HepG2 (cell line): ENCODE data around the gene RING1. TPM values are rescaled to one million over a fixed set of nuclear protein-coding genes. Genes with fewer than 3 reads are reported as not detected.
A peak's percentile ranks its signal among the peaks of the same experiment; 100 is the strongest.

Experiments used
- AKAP8 ChIP-seq: sonication (generic); formaldehyde crosslinking; IDR thresholded peaks from 2 replicates; pipeline ENCODE4 v1.5.1; 2020; ENCODE audit warnings: mild to moderate bottlenecking, missing genetic modification reagents
- ARNT ChIP-seq: fragments of 450-650 bp; IDR thresholded peaks from 2 replicates; pipeline ENCODE4 v1.6.1; 2017
- CCAR2 ChIP-seq: fragments of 200-400 bp; formaldehyde crosslinking; optimal IDR thresholded peaks from 2 replicates; pipeline ENCODE3; 2018; ENCODE audit warnings: low read depth, mild to moderate bottlenecking, low read length, moderate library complexity
- CREB1 ChIP-seq, 2 experiments: fragments of 450-650 bp in 1 of 2; IDR thresholded peaks; 2 replicates each; pipeline ENCODE4 v1.6.1; 2016 to 2017; ENCODE audit warnings: control low read depth in 1 of 2, mild to moderate bottlenecking in 1 of 2, missing compliant biosample characterization in 1 of 2, missing genetic modification characterization in 1 of 2
- FOXO1 ChIP-seq: sonication (generic); formaldehyde crosslinking; IDR thresholded peaks from 2 replicates; pipeline ENCODE4 v1.4.0; 2020; ENCODE audit warnings: missing genetic modification reagents
- KDM5A ChIP-seq: fragments of 200-600 bp; sonication (generic); IDR thresholded peaks from 2 replicates; pipeline ENCODE4 v1.7.0; 2018; ENCODE audit warnings: antibody characterized with exemption, mild to moderate bottlenecking, low read length, borderline replicate concordance
- ZBTB7A ChIP-seq: sonication (generic); formaldehyde crosslinking; IDR thresholded peaks from 2 replicates; pipeline ENCODE4 v1.8.0; 2022; ENCODE audit warnings: mild to moderate bottlenecking, missing genetic modification reagents
- ZNF296 ChIP-seq: sonication (generic); formaldehyde crosslinking; conservative IDR thresholded peaks from 2 replicates; pipeline ENCODE4 v1.5.0; 2020; ENCODE audit warnings: mild to moderate bottlenecking, missing genetic modification reagents
- ZNF720 ChIP-seq: sonication (generic); formaldehyde crosslinking; IDR thresholded peaks from 2 replicates; pipeline ENCODE4 v1.4.0; 2020; ENCODE audit warnings: missing genetic modification reagents
- polyA plus RNA-seq, 8 experiments: library from polyadenylated mRNA; depleted of rRNA in 3 of 8; stranded (reverse) in 7 of 8; unstranded in 1 of 8; fragments of >200 nt; fragmentation: Illumina TruSeq in 4 of 8; extraction: Trizol in 4 of 8; gene quantifications; 2 replicates each; pipeline versions ENCODE4 v1.2.1 to v1.2.3, GENCODE V29; 2011 to 2016; ENCODE audit warnings: low read depth in 4 of 8, missing spikeins in 1 of 8, mixed read lengths in 1 of 8; ENCODE audit not compliant: insufficient read depth in 1 of 8
- total RNA-seq, 5 experiments: library from RNA; depleted of rRNA; stranded (reverse); fragments of >200 nt; fragmentation: Illumina TruSeq; extraction: Trizol; gene quantifications; 2 replicates each; pipeline ENCODE4 v1.2.3, GENCODE V29; 2016; ENCODE audit warnings: low read depth in 1 of 5
- TF ChIP-seq, protein P1 (sequence below): IDR thresholded peaks from 2 replicates; pipeline ENCODE4 v1.6.1; 2018; ENCODE audit warnings: missing genetic modification reagents, mild to moderate bottlenecking, missing compliant biosample characterization
- TF ChIP-seq, protein P2 (sequence below): sonication (generic); formaldehyde crosslinking; IDR thresholded peaks from 2 replicates; pipeline ENCODE4 v1.4.0; 2020; ENCODE audit warnings: mild to moderate bottlenecking, missing genetic modification reagents
- TF ChIP-seq, protein P3 (sequence below): sonication (generic); formaldehyde crosslinking; conservative IDR thresholded peaks from 2 replicates; pipeline ENCODE4 v1.5.0; 2020; ENCODE audit warnings: missing genetic modification reagents
- TF ChIP-seq, protein P4 (sequence below): sonication (generic); formaldehyde crosslinking; IDR thresholded peaks from 2 replicates; pipeline ENCODE4 v1.5.1; 2020; ENCODE audit warnings: mild to moderate bottlenecking, missing genetic modification reagents, borderline replicate concordance
- TF ChIP-seq, protein P5 (sequence below): IDR thresholded peaks from 2 replicates; pipeline ENCODE4 v1.6.1; 2016; ENCODE audit warnings: mild to moderate bottlenecking
- TF ChIP-seq, protein P6 (sequence below): sonication (generic); formaldehyde crosslinking; IDR thresholded peaks from 2 replicates; pipeline ENCODE4 v1.4.0; 2020; ENCODE audit warnings: mild to moderate bottlenecking, missing genetic modification reagents

Gene RING1
- total and polyA plus RNA-seq, 2 of the 13 experiments (the other 11 are each of a cell fraction or from before 2014, with no cell fraction given) = 23.9 to 33.6 TPM

DNA sequence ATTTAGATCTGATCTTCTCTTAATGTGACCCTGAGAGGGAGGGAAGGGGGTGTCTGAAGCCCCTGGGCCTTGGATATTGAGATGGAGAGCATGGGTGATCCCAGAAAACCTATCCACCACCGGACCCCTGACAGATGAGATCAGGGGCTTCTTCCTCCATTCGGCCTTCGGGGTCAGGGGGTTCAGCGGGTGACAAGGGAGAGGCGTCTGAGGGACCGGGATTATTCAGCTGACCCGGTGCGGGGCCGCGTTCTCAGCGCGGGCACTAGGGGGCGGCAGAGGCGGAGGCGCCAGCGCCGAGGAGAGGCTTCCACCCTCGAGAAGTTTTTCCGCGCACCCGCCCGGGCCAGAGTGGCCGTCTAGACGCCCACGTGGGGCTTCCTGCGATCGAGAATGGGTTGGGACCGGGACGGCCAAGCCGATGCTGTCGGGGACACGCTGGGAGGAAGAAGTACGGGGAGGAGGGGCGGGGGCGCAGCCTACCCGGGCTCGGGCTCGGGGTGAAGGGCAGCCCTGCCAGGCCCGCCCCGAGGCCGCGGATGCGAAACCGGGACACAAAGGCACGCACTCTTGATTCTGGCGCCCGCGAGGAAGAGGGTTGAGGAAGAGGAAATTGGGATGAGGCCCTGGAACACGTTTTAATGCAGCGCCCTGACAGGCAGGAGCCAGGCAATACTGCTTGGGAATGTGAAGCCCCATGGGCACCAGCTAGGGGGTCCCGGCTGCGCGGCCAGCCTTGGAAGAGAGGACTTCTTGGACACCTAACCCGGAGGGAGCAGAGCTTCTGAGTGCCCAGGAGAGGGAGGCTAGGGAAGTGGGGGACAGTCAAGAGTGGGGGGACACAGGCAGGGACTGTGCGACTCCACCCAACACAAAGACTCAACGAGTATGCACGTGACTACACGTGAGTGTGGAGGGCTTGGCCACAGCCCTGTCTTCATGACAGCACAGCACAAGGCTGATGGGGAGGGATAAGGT is 46.7 kb upstream of the RING1 start (continued):
- TF ChIP-seq, protein P1, sequence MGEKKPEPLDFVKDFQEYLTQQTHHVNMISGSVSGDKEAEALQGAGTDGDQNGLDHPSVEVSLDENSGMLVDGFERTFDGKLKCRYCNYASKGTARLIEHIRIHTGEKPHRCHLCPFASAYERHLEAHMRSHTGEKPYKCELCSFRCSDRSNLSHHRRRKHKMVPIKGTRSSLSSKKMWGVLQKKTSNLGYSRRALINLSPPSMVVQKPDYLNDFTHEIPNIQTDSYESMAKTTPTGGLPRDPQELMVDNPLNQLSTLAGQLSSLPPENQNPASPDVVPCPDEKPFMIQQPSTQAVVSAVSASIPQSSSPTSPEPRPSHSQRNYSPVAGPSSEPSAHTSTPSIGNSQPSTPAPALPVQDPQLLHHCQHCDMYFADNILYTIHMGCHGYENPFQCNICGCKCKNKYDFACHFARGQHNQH (CRISPR knock-in tag) = peak; percentile 47; the same call in 1 of the 2 replicates
- TF ChIP-seq, protein P2, sequence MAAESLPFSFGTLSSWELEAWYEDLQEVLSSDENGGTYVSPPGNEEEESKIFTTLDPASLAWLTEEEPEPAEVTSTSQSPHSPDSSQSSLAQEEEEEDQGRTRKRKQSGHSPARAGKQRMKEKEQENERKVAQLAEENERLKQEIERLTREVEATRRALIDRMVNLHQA = no peak
- TF ChIP-seq, protein P3, sequence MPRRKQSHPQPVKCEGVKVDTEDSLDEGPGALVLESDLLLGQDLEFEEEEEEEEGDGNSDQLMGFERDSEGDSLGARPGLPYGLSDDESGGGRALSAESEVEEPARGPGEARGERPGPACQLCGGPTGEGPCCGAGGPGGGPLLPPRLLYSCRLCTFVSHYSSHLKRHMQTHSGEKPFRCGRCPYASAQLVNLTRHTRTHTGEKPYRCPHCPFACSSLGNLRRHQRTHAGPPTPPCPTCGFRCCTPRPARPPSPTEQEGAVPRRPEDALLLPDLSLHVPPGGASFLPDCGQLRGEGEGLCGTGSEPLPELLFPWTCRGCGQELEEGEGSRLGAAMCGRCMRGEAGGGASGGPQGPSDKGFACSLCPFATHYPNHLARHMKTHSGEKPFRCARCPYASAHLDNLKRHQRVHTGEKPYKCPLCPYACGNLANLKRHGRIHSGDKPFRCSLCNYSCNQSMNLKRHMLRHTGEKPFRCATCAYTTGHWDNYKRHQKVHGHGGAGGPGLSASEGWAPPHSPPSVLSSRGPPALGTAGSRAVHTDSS (CRISPR knock-in tag) = no peak
- TF ChIP-seq ZBTB7A = no peak
- no peak for TF ChIP-seq FOXO1 (CRISPR knock-in tag)
- no peak for TF ChIP-seq CREB1 (IDR thresholded peaks at IDR 0.05)
- TF ChIP-seq CREB1 (CRISPR knock-in tag; IDR thresholded peaks at IDR 0.05) = no peak
- TF ChIP-seq KDM5A = no peak
- TF ChIP-seq, protein P4, sequence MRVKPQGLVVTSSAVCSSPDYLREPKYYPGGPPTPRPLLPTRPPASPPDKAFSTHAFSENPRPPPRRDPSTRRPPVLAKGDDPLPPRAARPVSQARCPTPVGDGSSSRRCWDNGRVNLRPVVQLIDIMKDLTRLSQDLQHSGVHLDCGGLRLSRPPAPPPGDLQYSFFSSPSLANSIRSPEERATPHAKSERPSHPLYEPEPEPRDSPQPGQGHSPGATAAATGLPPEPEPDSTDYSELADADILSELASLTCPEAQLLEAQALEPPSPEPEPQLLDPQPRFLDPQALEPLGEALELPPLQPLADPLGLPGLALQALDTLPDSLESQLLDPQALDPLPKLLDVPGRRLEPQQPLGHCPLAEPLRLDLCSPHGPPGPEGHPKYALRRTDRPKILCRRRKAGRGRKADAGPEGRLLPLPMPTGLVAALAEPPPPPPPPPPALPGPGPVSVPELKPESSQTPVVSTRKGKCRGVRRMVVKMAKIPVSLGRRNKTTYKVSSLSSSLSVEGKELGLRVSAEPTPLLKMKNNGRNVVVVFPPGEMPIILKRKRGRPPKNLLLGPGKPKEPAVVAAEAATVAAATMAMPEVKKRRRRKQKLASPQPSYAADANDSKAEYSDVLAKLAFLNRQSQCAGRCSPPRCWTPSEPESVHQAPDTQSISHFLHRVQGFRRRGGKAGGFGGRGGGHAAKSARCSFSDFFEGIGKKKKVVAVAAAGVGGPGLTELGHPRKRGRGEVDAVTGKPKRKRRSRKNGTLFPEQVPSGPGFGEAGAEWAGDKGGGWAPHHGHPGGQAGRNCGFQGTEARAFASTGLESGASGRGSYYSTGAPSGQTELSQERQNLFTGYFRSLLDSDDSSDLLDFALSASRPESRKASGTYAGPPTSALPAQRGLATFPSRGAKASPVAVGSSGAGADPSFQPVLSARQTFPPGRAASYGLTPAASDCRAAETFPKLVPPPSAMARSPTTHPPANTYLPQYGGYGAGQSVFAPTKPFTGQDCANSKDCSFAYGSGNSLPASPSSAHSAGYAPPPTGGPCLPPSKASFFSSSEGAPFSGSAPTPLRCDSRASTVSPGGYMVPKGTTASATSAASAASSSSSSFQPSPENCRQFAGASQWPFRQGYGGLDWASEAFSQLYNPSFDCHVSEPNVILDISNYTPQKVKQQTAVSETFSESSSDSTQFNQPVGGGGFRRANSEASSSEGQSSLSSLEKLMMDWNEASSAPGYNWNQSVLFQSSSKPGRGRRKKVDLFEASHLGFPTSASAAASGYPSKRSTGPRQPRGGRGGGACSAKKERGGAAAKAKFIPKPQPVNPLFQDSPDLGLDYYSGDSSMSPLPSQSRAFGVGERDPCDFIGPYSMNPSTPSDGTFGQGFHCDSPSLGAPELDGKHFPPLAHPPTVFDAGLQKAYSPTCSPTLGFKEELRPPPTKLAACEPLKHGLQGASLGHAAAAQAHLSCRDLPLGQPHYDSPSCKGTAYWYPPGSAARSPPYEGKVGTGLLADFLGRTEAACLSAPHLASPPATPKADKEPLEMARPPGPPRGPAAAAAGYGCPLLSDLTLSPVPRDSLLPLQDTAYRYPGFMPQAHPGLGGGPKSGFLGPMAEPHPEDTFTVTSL (CRISPR knock-in tag) = no peak
- no peak for TF ChIP-seq CCAR2
- no peak for TF ChIP-seq AKAP8 (CRISPR knock-in tag)
- TF ChIP-seq ZNF296 (CRISPR knock-in tag) = no peak
- no peak for TF ChIP-seq ARNT
- TF ChIP-seq, protein P5, sequence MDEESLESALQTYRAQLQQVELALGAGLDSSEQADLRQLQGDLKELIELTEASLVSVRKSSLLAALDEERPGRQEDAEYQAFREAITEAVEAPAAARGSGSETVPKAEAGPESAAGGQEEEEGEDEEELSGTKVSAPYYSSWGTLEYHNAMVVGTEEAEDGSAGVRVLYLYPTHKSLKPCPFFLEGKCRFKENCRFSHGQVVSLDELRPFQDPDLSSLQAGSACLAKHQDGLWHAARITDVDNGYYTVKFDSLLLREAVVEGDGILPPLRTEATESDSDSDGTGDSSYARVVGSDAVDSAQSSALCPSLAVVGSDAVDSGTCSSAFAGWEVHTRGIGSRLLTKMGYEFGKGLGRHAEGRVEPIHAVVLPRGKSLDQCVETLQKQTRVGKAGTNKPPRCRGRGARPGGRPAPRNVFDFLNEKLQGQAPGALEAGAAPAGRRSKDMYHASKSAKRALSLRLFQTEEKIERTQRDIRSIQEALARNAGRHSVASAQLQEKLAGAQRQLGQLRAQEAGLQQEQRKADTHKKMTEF (CRISPR knock-in tag) = peak; percentile 61; the same call in 1 of the 2 replicates
- no peak for TF ChIP-seq ZNF720 (CRISPR knock-in tag)
- TF ChIP-seq, protein P6, sequence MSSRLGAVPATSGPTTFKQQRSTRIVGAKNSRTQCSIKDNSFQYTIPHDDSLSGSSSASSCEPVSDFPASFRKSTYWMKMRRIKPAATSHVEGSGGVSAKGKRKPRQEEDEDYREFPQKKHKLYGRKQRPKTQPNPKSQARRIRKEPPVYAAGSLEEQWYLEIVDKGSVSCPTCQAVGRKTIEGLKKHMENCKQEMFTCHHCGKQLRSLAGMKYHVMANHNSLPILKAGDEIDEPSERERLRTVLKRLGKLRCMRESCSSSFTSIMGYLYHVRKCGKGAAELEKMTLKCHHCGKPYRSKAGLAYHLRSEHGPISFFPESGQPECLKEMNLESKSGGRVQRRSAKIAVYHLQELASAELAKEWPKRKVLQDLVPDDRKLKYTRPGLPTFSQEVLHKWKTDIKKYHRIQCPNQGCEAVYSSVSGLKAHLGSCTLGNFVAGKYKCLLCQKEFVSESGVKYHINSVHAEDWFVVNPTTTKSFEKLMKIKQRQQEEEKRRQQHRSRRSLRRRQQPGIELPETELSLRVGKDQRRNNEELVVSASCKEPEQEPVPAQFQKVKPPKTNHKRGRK (CRISPR knock-in tag) = no peak
